ENCODE results near the gene SCAANT1. TPM values are rescaled to one million over a fixed set of nuclear protein-coding genes. Genes with fewer than 3 reads are reported as not detected.

Gene SCAANT1
- total and polyA plus RNA-seq, 8 donors, result not detected

GRCh38 chr3:63922491-63923199 is 10.5 kb upstream of the SCAANT1 start:
- no peak for FAIRE-seq
- no peak for DNase-seq
- ATAC-seq, result peak in 3 of 4 donors; percentile 17 to 66 (median 26)
- no peak overlapping the region for H3K4me3 ChIP-seq
- no peaks in the 10 kb centered on the region for H3K27me3 ChIP-seq
- no peak for TF ChIP-seq CTCF (IDR thresholded peaks at IDR 0.05)
- H3K27ac ChIP-seq, result peak overlapping the region in 1 of 4 donors; percentile 39
- H3K36me3 ChIP-seq, result peaks cover 0 to 2% (median 0%) of the 10 kb centered on the region in 3 donors
- intact Hi-C loops (cut with DNase I), result no loop called here
- WGBS, 2 donors, result 25 to 30% methylated on average over 2 of the region's 2 CpGs
- no peaks in the 10 kb centered on the region for H3K9me3 ChIP-seq
- H3K4me1 ChIP-seq, result peaks cover 5 to 47% (median 17%) of the 10 kb centered on the region in 3 donors

- peaks cover 0 to 9% (median 0%) of the 10 kb centered on the region in 3 donors for H3K36me3 ChIP-seq
- H3K27ac ChIP-seq, result peak overlapping the region in 1 of 4 donors; percentile 39
- TF ChIP-seq CTCF (IDR thresholded peaks at IDR 0.05), result no peak
Measured at GRCh38 chr3:63921741-63922482, 9.7 kb upstream of the SCAANT1 start.

GRCh38 chr3:63920001-63920400 is 7.8 kb upstream of the SCAANT1 start:
- Histone ChIP-seq H3K9me3 (no peaks in the 10 kb centered on the region), H3K4me3 (no peak overlapping the region), H3K4me1 (peaks cover 11 to 45% (median 19%) of the 10 kb centered on the region in 3 donors), H3K27ac (peak overlapping the region in 1 of 4 donors; percentile 48), H3K27me3 (no peaks in the 10 kb centered on the region), H3K36me3 (peaks cover 0 to 17% (median 4%) of the 10 kb centered on the region in 3 donors)
- FAIRE-seq (no peak), ATAC-seq (peak in 3 of 4 donors; percentile 18 to 41 (median 27)), DNase-seq (no peak)
- intact Hi-C loops (cut with DNase I), result no loop called here
- no peak for TF ChIP-seq CTCF (IDR thresholded peaks at IDR 0.05)
- WGBS, 2 donors, result 54 to 61% methylated on average over 5 of the region's 5 CpGs

More at GRCh38 chr3:63921741-63922482, 9.7 kb upstream of the SCAANT1 start:
- Histone ChIP-seq H3K4me3 (no peak overlapping the region), H3K27me3 (no peaks in the 10 kb centered on the region), H3K4me1 (peaks cover 5 to 42% (median 16%) of the 10 kb centered on the region in 3 donors), H3K9me3 (no peaks in the 10 kb centered on the region)
- FAIRE-seq (no peak), ATAC-seq (peak in 2 of 4 donors; percentile 15 to 46), DNase-seq (no peak)
- intact Hi-C loops (cut with DNase I), result no loop called here
- WGBS, 2 donors, result 82 to 88% methylated on average over 6 of the region's 6 CpGs

GRCh38 chr3:63918321-63918720 is 6.1 kb upstream of the SCAANT1 start:
- ATAC-seq, result no peak
- no peak for TF ChIP-seq CTCF (IDR thresholded peaks at IDR 0.05)
- no peak overlapping the region for H3K4me3 ChIP-seq
- H3K9me3 ChIP-seq, result no peaks in the 10 kb centered on the region
- H3K27ac ChIP-seq, result no peak overlapping the region
- FAIRE-seq, result no peak
- peaks cover 0 to 17% (median 4%) of the 10 kb centered on the region in 3 donors for H3K36me3 ChIP-seq
- intact Hi-C loops (cut with DNase I), result no loop called here
- peaks cover 13 to 62% (median 24%) of the 10 kb centered on the region in 3 donors for H3K4me1 ChIP-seq
- no peaks in the 10 kb centered on the region for H3K27me3 ChIP-seq
- DNase-seq, result no peak

All from pancreas (tissue), 10 donors.